Measurements from ENCODE around the gene PGAM1. TPM values are rescaled to one million over a fixed set of nuclear protein-coding genes. Genes with fewer than 3 reads are reported as not detected.
"Not testable (repeated sequence)": the region's sequence is repeated elsewhere in the genome, so short reads cannot be mapped to it uniquely, and the experiment has no call there.

PGAM1 gene
- total RNA-seq, 1 experiment from 2014 or later: 749 TPM

GRCh38 chr10:97466755-97467154 lies 40.8 kb downstream of the PGAM1 start:
- H3K36me3 ChIP-seq: peaks cover 85% of the 10 kb centered on the region
- no peak overlapping the region for H3K4me3 ChIP-seq
- H3K9me3 ChIP-seq: no peaks in the 10 kb centered on the region
- no peak for DNase-seq
- no peaks in the 10 kb centered on the region for H3K27me3 ChIP-seq

- H3K36me3 ChIP-seq: peaks cover 80% of the 10 kb centered on the region
Observed at GRCh38 chr10:97468162-97468561, 42.2 kb downstream of the PGAM1 start.

GRCh38 chr10:97468781-97469180 lies 42.8 kb downstream of the PGAM1 start:
- not testable (repeated sequence) for DNase-seq, H3K4me3 ChIP-seq, H3K27me3 ChIP-seq, H3K9me3 ChIP-seq
- peaks cover 80% of the 10 kb centered on the region for H3K36me3 ChIP-seq

More at GRCh38 chr10:97468162-97468561, 42.2 kb downstream of the PGAM1 start:
- Histone ChIP-seq H3K9me3 (no peaks in the 10 kb centered on the region), H3K27me3 (no peaks in the 10 kb centered on the region), H3K4me3 (no peak overlapping the region)
- no peak for DNase-seq

- Histone ChIP-seq H3K9me3 (no peaks in the 10 kb centered on the region), H3K27me3 (no peaks in the 10 kb centered on the region), H3K36me3 (peaks cover 82% of the 10 kb centered on the region), H3K4me3 (no peak overlapping the region)
- DNase-seq: no peak
Observed at GRCh38 chr10:97474918-97475317, 48.9 kb downstream of the PGAM1 start.

GRCh38 chr10:97475936-97476594 lies 50.1 kb downstream of the PGAM1 start:
- Histone ChIP-seq H3K4me3 (no peak overlapping the region), H3K9me3 (no peaks in the 10 kb centered on the region), H3K36me3 (peaks cover 82% of the 10 kb centered on the region), H3K27me3 (no peaks in the 10 kb centered on the region)
- peak; percentile 23 for DNase-seq

GRCh38 chr10:97479410-97479809 lies 53.4 kb downstream of the PGAM1 start:
- H3K36me3 ChIP-seq: peaks cover 75% of the 10 kb centered on the region
- not testable (repeated sequence) for DNase-seq, H3K27me3 ChIP-seq, H3K9me3 ChIP-seq, H3K4me3 ChIP-seq

GRCh38 chr10:97479939-97480338 lies 53.9 kb downstream of the PGAM1 start:
- DNase-seq: no peak
- H3K36me3 ChIP-seq: peaks cover 70% of the 10 kb centered on the region
- no peaks in the 10 kb centered on the region for H3K27me3 ChIP-seq
- H3K9me3 ChIP-seq: no peaks in the 10 kb centered on the region
- H3K4me3 ChIP-seq: no peak overlapping the region

GRCh38 chr10:97481071-97481470 lies 55.1 kb downstream of the PGAM1 start:
- Histone ChIP-seq H3K4me3 (no peak overlapping the region), H3K36me3 (peaks cover 64% of the 10 kb centered on the region), H3K9me3 (no peaks in the 10 kb centered on the region), H3K27me3 (no peaks in the 10 kb centered on the region)
- no peak for DNase-seq

- H3K27me3 ChIP-seq: no peaks in the 10 kb centered on the region
- no peak overlapping the region for H3K4me3 ChIP-seq
- no peak for DNase-seq
- H3K36me3 ChIP-seq: peaks cover 52% of the 10 kb centered on the region
- no peaks in the 10 kb centered on the region for H3K9me3 ChIP-seq
Observed at GRCh38 chr10:97482381-97482780, 56.4 kb downstream of the PGAM1 start.

Other genes starting within 250 kb of the PGAM1 start
- gene SLIT1, start 240.2 kb upstream of the PGAM1 start, total RNA-seq (2014; rRNA removed; shearing (Covaris generic); ENCODE audit: low replicate concordance): not detected in 2 replicates
- 1.7 and 3.2 TPM in 2 replicates for gene ARHGAP19, start 133.6 kb upstream of the PGAM1 start, total RNA-seq (2014; rRNA removed; shearing (Covaris generic); ENCODE audit: low replicate concordance)
- 3.8 and 5.9 TPM in 2 replicates for gene FRAT1, start 106.9 kb upstream of the PGAM1 start, total RNA-seq (2014; rRNA removed; shearing (Covaris generic); ENCODE audit: low replicate concordance)
- 4.7 and 15.4 TPM in 2 replicates for gene FRAT2, start 91.5 kb upstream of the PGAM1 start, total RNA-seq (2014; rRNA removed; shearing (Covaris generic); ENCODE audit: low replicate concordance)
- gene RRP12, start 24.9 kb upstream of the PGAM1 start, total RNA-seq (2014; rRNA removed; shearing (Covaris generic); ENCODE audit: low replicate concordance): 19.0 and 34.7 TPM in 2 replicates
- 42.8 and 45.6 TPM in 2 replicates for gene EXOSC1, start 19.8 kb downstream of the PGAM1 start, total RNA-seq (2014; rRNA removed; shearing (Covaris generic); ENCODE audit: low replicate concordance)
- gene ZDHHC16, start 20.0 kb downstream of the PGAM1 start, total RNA-seq (2014; rRNA removed; shearing (Covaris generic); ENCODE audit: low replicate concordance): 40.4 and 41.5 TPM in 2 replicates
- gene MMS19, start 72.2 kb downstream of the PGAM1 start, total RNA-seq (2014; rRNA removed; shearing (Covaris generic); ENCODE audit: low replicate concordance): 44.3 and 57.6 TPM in 2 replicates
- gene UBTD1, start 72.7 kb downstream of the PGAM1 start, total RNA-seq (2014; rRNA removed; shearing (Covaris generic); ENCODE audit: low replicate concordance): 19.3 and 29.7 TPM in 2 replicates
- gene ANKRD2, start 146.6 kb downstream of the PGAM1 start, total RNA-seq (2014; rRNA removed; shearing (Covaris generic); ENCODE audit: low replicate concordance): not detected in 2 replicates
- gene HOGA1, start 158.2 kb downstream of the PGAM1 start, total RNA-seq (2014; rRNA removed; shearing (Covaris generic); ENCODE audit: low replicate concordance): 5.0 and 6.7 TPM in 2 replicates
- gene C10orf62, start 163.5 kb downstream of the PGAM1 start, total RNA-seq (2014; rRNA removed; shearing (Covaris generic); ENCODE audit: low replicate concordance): not detected in 2 replicates
- 5.7 and 7.0 TPM in 2 replicates for gene MORN4, start 207.3 kb downstream of the PGAM1 start, total RNA-seq (2014; rRNA removed; shearing (Covaris generic); ENCODE audit: low replicate concordance)
- 25.8 and 28.1 TPM in 2 replicates for gene PI4K2A, start 214.5 kb downstream of the PGAM1 start, total RNA-seq (2014; rRNA removed; shearing (Covaris generic); ENCODE audit: low replicate concordance)

Data from MG63 (cell line).